ENCODE data around the gene RERE.

Gene RERE

GRCh38 chr1:8591569-8591968, 225.9 kb downstream of the RERE start:
- POLR2A ChIA-PET: interaction anchor here (0.7 kb wide), 1 partner anchor 110 kb away, joined by 3 read pairs; no protein-coding TSS in a partner anchor
- TF ChIP-seq CTCF (IDR thresholded peaks at IDR 0.05; ENCODE audit: insufficient read depth, low read length, missing control alignments): no peak
- no peak for DNase-seq (ENCODE audit: low read depth, low spot score)
- no peak overlapping the region for H3K4me3 ChIP-seq (ENCODE audit: low read depth, low read length)
- CTCF ChIA-PET: no interaction called here

GRCh38 chr1:8590721-8591351, 226.6 kb downstream of the RERE start:
- DNase-seq (ENCODE audit: low read depth, low spot score): no peak
- H3K4me3 ChIP-seq (ENCODE audit: low read depth, low read length): no peak overlapping the region
- POLR2A ChIA-PET: interaction anchor here (0.7 kb wide), 1 partner anchor 111 kb away, joined by 3 read pairs; no protein-coding TSS in a partner anchor
- TF ChIP-seq CTCF (IDR thresholded peaks at IDR 0.05; ENCODE audit: insufficient read depth, low read length, missing control alignments): no peak
- CTCF ChIA-PET: interaction anchor here (0.8 to 3.5 kb wide), 4 partner anchors 8 to 136 kb away, joined by 3 to 16 read pairs (median 4); no protein-coding TSS in a partner anchor

- DNase-seq (ENCODE audit: low read depth, low spot score): no peak
- ChIA-PET CTCF (interaction anchor here (1.1 to 3.5 kb wide), 4 partner anchors 9 to 138 kb away, joined by 3 to 16 read pairs (median 4); no protein-coding TSS in a partner anchor), POLR2A (no interaction called here)
- no peak overlapping the region for H3K4me3 ChIP-seq (ENCODE audit: low read depth, low read length)
- TF ChIP-seq CTCF (IDR thresholded peaks at IDR 0.05; ENCODE audit: insufficient read depth, low read length, missing control alignments): no peak
Observed at GRCh38 chr1:8589571-8589970, 227.9 kb downstream of the RERE start.

GRCh38 chr1:8587784-8588183, 229.7 kb downstream of the RERE start:
- CTCF ChIA-PET: interaction anchor here (1.1 to 4.8 kb wide), 5 partner anchors 10 to 139 kb away, joined by 4 to 22 read pairs (median 7); no protein-coding TSS in a partner anchor
- DNase-seq (ENCODE audit: low read depth, low spot score): no peak
- no peak overlapping the region for H3K4me3 ChIP-seq (ENCODE audit: low read depth, low read length)
- POLR2A ChIA-PET: no interaction called here
- no peak for TF ChIP-seq CTCF (IDR thresholded peaks at IDR 0.05; ENCODE audit: insufficient read depth, low read length, missing control alignments)

GRCh38 chr1:8586438-8586837, 231.0 kb downstream of the RERE start:
- ChIA-PET CTCF (interaction anchor here (1.3 to 4.8 kb wide), 7 partner anchors 9 to 139 kb away, joined by 3 to 22 read pairs (median 5); no protein-coding TSS in a partner anchor), POLR2A (no interaction called here)
- no peak overlapping the region for H3K4me3 ChIP-seq (ENCODE audit: low read depth, low read length)
- DNase-seq (ENCODE audit: low read depth, low spot score): no peak
- no peak for TF ChIP-seq CTCF (IDR thresholded peaks at IDR 0.05; ENCODE audit: insufficient read depth, low read length, missing control alignments)

- POLR2A ChIA-PET: interaction anchor here (0.6 kb wide), 1 partner anchor 129 kb away, joined by 3 read pairs; no protein-coding TSS in a partner anchor
- H3K4me3 ChIP-seq (ENCODE audit: low read depth, low read length): no peak overlapping the region
- no peak for TF ChIP-seq CTCF (IDR thresholded peaks at IDR 0.05; ENCODE audit: insufficient read depth, low read length, missing control alignments)
- no peak for DNase-seq (ENCODE audit: low read depth, low spot score)
- CTCF ChIA-PET: interaction anchor here (0.8 to 4.8 kb wide), 6 partner anchors 14 to 264 kb away, joined by 3 to 22 read pairs (median 8); no protein-coding TSS in a partner anchor
Observed at GRCh38 chr1:8584316-8584715, 233.1 kb downstream of the RERE start.

Data from AG04449 (cell line).